ENCODE data around the gene MUCL3.
A peak's percentile ranks its signal among the peaks of the same experiment; 100 is the strongest.
"Not testable (repeated sequence)": the region's sequence is repeated elsewhere in the genome, so short reads cannot be mapped to it uniquely, and the experiment has no call there.

The MUCL3 gene

GRCh38 chr6:30940361-30940986 is at the start of gene MUCL3:
Gene MUCL3 (plus strand): TSS chr6:30940973. CDS start chr6:30941000, 27 bp downstream.
- no peak for DNase-seq

DNA sequence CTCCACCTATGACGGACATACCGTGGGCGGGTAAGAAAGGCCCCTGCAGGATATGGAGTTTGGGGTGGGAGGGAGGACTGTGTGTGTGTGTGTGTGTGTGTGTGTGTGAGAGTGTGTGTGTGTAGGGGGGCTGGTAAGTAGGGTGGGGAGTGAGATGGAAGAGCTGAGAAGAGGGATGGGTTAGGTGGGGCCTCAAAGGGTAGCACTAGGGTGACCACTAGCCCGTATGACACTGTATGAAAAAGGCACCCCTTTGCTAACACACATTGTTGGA is 49.4 kb upstream of the MUCL3 start:
- DNase-seq = no peak

DNA sequence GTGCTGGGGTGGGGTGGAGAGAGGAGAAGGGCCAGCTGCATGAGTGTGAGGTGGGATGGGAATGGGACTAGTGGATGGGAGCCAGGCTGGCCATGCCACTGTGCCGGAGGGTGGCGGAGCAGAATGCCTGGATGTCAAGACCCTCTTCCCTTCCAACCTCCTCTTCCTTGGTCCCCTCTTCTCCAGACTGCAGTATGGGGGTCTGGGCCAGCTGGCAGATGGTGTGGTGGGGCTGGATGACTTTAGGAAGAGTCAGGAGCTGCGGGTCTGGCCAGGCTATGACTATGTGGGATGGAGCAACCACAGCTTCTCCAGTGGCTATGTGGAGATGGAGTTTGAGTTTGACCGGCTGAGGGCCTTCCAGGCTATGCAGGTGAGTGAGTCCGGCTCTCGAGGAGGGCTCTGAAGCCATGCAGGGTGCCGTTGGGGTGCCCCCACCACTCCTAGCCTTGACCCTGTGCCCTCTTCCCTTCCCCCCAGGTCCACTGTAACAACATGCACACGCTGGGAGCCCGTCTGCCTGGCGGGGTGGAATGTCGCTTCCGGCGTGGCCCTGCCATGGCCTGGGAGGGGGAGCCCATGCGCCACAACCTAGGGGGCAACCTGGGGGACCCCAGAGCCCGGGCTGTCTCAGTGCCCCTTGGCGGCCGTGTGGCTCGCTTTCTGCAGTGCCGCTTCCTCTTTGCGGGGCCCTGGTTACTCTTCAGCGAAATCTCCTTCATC is 48.8 kb upstream of the MUCL3 start:
- DNase-seq = no peak

DNA sequence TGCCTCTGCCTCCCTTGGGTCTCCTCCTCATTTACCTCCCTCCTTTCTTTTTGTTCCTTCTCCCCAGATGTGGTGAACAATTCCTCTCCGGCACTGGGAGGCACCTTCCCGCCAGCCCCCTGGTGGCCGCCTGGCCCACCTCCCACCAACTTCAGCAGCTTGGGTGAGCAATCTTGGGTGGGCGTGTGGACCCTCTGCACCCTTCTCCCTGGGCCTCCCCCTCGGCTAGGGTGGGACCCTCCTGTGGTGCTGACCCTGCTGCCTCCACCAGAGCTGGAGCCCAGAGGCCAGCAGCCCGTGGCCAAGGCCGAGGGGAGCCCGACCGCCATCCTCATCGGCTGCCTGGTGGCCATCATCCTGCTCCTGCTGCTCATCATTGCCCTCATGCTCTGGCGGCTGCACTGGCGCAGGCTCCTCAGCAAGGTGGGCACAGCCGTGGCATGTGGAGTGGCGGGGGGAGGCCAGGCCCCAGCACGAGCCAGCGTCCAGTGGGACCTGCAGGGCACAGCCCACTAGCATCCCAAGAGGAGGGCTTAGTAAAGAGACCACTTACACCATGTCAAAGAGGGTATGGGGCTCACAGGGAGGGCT is 47.7 kb upstream of the MUCL3 start:
- DNase-seq = no peak

GRCh38 chr6:30893666-30894065 is 47.1 kb upstream of the MUCL3 start:
- DNase-seq = no peak

DNA sequence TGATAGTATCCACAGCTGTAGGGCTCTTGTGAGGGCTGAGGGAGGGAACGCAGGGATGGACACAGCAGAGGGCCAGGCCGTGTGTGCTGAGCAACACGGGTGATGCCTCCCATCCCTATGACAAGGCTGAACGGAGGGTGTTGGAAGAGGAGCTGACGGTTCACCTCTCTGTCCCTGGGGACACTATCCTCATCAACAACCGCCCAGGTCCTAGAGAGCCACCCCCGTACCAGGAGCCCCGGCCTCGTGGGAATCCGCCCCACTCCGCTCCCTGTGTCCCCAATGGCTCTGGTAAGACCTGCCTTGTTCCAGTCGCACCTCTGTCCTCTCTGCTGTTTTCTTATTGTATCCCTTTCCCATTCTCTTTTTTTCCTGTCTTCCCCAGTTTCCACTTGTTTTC is 46.4 kb upstream of the MUCL3 start:
- DNase-seq = no peak

DNA sequence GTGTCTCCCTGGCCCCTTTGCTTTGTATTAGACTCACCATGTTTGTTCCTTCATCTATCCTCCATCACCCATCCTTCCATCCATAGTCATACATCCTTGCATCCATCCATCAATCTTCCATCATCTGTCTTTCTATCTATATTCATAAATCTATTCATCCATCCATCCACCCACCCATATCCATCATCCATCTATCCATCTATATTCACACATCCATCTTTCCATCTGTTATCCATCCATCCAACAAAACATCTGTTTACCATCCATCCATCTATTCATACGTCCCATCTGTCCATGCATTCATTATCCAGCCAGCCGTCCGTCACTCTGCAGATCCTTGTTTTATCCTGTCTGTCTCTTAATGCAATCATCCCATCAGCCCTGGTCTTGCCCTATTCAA is 45.8 kb upstream of the MUCL3 start:
- no peak for DNase-seq

DNA sequence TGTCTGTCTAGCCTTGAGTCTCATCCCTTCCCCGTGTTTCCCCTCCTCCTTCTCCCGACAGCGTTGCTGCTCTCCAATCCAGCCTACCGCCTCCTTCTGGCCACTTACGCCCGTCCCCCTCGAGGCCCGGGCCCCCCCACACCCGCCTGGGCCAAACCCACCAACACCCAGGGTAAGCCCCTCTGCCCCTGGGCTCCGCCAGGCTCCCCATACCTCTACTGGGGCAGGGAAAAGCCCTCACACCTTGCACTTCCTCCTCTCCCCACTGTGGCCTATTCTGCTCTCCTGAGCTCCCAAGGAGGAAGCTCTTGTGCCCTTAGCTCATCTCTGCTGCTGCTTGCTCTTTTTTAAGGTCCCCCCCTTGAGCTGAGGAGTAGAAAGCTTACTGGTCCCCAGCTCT is 45.4 kb upstream of the MUCL3 start:
- no peak for DNase-seq

DNA sequence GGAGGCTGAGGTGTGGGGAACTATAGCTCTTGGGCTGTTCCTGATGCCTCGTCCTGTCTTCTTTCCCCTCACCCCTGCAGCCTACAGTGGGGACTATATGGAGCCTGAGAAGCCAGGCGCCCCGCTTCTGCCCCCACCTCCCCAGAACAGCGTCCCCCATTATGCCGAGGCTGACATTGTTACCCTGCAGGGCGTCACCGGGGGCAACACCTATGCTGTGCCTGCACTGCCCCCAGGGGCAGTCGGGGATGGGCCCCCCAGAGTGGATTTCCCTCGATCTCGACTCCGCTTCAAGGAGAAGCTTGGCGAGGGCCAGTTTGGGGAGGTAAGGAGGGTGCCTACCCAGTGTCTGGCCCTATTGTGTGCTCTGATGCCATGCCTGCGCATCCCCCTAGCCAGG is 44.2 kb upstream of the MUCL3 start:
- no peak for DNase-seq

GRCh38 chr6:30897882-30898281 is 42.9 kb upstream of the MUCL3 start:
- DNase-seq = no peak

GRCh38 chr6:30898750-30899360 is 41.9 kb upstream of the MUCL3 start:
- no peak for DNase-seq

- DNase-seq = no peak
Observed at GRCh38 chr6:30900863-30901417, 39.8 kb upstream of the MUCL3 start.

- no peak for DNase-seq
Observed at GRCh38 chr6:30901436-30901835, 39.3 kb upstream of the MUCL3 start.

DNA sequence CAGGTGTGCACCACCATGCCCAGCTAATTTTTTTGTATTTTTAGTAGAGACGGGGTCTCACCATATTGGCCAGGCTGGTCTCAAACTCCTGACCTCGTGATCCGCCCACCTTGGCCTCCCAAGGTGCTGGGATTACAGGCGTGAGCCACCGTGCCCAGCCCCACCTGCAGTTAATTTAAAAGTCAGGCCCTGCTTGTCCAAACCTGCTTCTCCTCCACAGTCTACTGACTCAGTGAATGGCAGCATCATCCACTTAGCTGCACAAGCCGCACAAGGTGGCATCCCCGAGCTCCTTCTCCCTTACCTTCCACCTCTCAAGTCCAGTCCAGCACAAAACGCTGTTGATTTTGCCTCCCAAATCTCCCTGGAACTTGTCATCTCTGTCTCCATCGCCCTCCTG is 38.6 kb upstream of the MUCL3 start:
- DNase-seq = not testable (repeated sequence)

DNA sequence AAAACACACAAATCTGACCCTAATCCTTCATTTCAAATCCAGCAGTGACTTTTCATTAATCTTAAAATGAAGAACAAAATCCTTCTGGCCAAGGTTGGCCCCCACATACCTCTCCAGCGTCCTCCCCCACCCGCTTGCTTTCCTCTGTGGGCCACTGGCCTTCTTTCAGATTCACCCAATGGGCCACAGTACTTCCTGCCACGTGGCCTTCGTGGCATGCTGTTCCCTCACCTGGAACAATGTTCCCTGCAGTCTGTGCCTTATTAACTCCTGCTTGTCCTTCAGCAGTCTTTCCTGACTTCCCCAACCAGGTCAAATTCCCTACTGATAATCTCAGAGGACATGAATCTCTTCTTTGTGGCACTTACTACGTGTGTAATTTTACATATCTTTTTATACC is 38.1 kb upstream of the MUCL3 start:
- DNase-seq = no peak

DNA sequence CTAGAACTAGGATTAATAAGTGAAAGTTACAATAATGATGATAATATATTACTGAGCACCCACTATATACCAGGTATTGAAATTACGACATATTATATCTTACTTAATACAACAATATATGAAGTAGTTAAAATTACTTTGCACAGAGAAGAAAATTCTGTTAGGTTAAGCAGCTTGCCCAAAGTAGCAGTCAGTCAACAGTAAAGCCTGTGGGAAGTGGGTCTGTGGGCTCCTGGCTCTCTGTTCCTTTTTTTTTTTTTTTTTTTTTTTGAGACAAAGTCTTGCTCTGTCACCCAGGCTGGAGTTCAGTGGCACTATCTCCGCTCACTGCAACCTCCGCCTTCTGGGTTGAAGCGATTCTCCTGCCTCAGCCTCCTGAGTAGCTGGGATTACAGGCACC is 37.5 kb upstream of the MUCL3 start:
- DNase-seq = no peak

GRCh38 chr6:30907290-30907757 is 33.4 kb upstream of the MUCL3 start:
- DNase-seq = not testable (repeated sequence)

DNA sequence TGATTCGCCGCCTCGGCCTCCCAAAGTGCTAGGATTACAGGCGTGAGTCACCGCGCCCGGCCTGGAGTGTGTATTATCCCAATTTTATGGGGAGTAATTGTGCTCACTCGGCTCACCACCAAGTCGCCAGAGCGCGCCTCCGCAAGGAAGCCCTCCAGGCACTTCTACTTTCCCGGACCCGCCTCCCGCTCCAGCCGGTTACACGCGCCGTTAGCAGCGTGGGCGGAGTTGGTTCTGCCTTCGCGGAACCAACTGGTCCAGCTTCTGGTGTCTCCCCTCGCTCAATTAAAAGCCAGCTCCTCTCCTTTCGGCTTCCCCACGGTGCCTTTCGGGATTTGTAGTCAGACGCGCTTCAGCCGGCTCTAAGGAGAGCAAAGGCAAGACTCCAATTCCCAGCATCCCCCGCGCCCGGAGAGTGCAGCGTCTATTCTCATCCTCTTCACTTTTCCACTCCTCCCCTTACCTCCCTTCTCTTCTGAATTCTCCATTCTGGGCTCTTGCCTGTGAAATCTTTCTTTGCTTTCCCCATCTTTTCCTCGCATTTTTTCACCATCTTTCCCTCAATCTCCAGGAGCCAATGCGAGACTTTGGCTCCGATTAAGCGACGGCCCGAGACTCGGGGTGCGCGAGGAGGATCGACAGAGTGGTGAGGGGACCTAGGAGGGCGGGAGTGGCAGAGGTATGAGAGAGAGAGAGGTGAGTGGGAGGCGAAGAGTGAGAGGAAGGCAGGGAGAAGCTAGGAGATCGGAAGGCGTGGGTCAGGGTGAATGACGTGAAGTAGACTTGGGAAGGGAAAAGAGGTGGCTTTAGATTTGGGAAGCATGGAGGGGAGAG is 32.8 kb upstream of the MUCL3 start, which contains the start of gene GTF2H4:
Gene GTF2H4 (plus strand): TSS at position 450 of the 834 bp plus-strand sequence.
- peak; percentile 99 for DNase-seq

DNA sequence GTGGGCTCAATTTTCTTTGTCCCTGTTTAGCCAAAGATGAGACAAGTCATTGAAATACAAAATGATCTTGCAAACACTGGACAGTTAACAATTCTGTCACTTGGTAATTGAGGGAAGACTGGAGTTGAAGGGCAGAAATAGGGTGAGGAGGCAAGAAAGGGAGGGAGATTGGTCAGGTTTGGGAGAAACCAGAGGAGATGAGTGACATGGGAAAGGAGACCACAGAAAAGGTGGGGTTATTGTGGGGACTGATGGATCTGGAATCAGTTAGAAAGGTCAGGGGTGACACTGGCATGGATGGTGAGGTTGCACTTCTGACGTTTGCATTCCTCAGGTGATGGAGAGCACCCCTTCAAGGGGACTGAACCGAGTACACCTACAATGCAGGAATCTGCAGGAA is 32.1 kb upstream of the MUCL3 start:
- DNase-seq = no peak

GRCh38 chr6:30910473-30910872 is 30.3 kb upstream of the MUCL3 start:
- not testable (repeated sequence) for DNase-seq

GRCh38 chr6:30912746-30913520 is 27.8 kb upstream of the MUCL3 start:
- DNase-seq = no peak

DNA sequence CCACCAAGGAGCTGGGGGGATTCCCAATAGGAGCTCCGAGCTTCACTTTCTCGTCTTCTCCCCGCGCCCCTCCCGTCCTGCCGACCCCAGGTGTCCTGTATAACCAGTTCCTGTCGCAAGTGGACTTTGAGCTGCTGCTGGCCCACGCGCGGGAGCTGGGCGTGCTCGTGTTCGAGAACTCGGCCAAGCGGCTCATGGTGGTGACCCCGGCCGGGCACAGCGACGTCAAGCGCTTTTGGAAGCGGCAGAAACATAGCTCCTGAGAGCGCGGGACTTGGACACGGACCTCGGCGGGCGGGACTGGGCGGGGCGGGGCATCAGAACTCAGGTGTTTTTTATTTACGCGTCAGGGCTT is 27.1 kb upstream of the MUCL3 start:
- no peak for DNase-seq

Measured in NCI-H69 (cell line).